Breast epithelium (tissue), 4 donors: ENCODE results near the gene CEP57L1. TPM values are rescaled to one million over a fixed set of nuclear protein-coding genes. Genes with fewer than 3 reads are reported as not detected.

Experiments
- DNase-seq, 2 donors: peaks; one replicate each; pipeline ENCODE4 v3.0.0-alpha.2; 2019; ENCODE audit warnings: low spot score in 2 of 2
- H3K27ac ChIP-seq, 2 donors: fragments of 200-600 bp; sonication (generic) in 1 of 2; one replicate each; pipeline ENCODE4 v1.5.1; 2016 to 2019; ENCODE audit warnings: mild to moderate bottlenecking in 1 of 2
- H3K27me3 ChIP-seq, 2 donors: fragments of 200-600 bp; sonication (generic) in 1 of 2; one replicate each; pipeline versions ENCODE4 v1.5.1 to v1.6.0; 2017 to 2019; ENCODE audit warnings: control low read depth in 1 of 2, mild to moderate bottlenecking in 1 of 2
- H3K36me3 ChIP-seq: fragments of 200-600 bp; one replicate; pipeline ENCODE4 v1.5.1; 2019
- H3K4me1 ChIP-seq, 2 donors: fragments of 200-600 bp; sonication (generic); one replicate each; pipeline ENCODE4 v1.5.1; 2016 to 2019; ENCODE audit warnings: control low read depth in 1 of 2
- H3K4me3 ChIP-seq, 3 donors: fragments of 200-600 bp; sonication (generic); 1 replicate in 2 of 3; 2 replicates in 1 of 3; pipeline ENCODE4 v1.5.1; 2016 to 2019; ENCODE audit warnings: mild to moderate bottlenecking in 3 of 3, moderate library complexity in 2 of 3
- H3K9me3 ChIP-seq, 2 donors: fragments of 200-600 bp; sonication (generic) in 1 of 2; one replicate each; pipeline ENCODE4 v1.5.1; 2016 to 2019; ENCODE audit warnings: control low read depth in 1 of 2
- POLR2A ChIP-seq: fragments of 450-650 bp; IDR thresholded peaks from one replicate; pipeline ENCODE4 v1.6.1; 2016; ENCODE audit warnings: antibody characterized with exemption, mild to moderate bottlenecking, moderate library complexity
- POLR2AphosphoS5 ChIP-seq, 3 donors: sonication (generic); formaldehyde crosslinking; IDR thresholded peaks; one replicate each; pipeline ENCODE4 v1.6.1; 2017; ENCODE audit warnings: antibody characterized with exemption in 3 of 3
- intact Hi-C: fragments of 100-400 bp; cut with DNase I; formaldehyde crosslinking; loops from one replicate; pipeline ENCODE4 v1.15.1; 2023; ENCODE audit warnings: low total_unique reads
- total RNA-seq, 3 donors: library from RNA; depleted of rRNA; stranded (reverse); fragments of >200 nt; gene quantifications; one replicate each; pipeline ENCODE4 v1.1.0, GENCODE V29; 2016
- TF ChIP-seq, protein P1 (sequence below), 3 donors: fragments of 450-650 bp; IDR thresholded peaks; one replicate each; pipeline ENCODE4 v1.5.1; 2016 to 2017; ENCODE audit warnings: antibody characterized with exemption in 3 of 3, mild to moderate bottlenecking in 3 of 3, moderate library complexity in 3 of 3

Gene CEP57L1
- total RNA-seq, 3 donors from 2014 or later: 14.1 to 23.7 (median 19.8) TPM

DNA sequence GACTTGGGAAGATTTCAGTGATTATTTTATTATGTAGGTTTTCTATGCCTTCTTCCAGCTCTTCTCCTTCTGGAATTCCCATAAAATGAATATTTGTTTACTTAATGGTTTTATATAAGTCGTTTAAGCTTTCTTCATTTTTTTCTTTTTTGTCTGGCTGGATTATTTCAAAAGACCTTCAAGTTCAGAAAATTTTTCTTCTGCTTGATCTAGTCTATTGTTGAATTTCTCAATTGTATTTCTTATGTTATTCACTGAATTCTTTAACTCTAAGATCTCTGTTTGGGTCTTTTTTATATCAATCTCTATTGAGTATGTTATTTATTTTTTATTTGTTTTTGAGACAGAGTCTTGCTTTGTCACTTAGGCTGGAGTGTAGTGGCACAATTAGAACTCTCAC is 117.4 kb downstream of the CEP57L1 start:
- Histone ChIP-seq H3K4me1 (no peaks in the 10 kb centered on the region), H3K27me3 (no peaks in the 10 kb centered on the region), H3K4me3 (no peak overlapping the region), H3K27ac (no peak overlapping the region), H3K36me3 (no peaks in the 10 kb centered on the region), H3K9me3 (no peaks in the 10 kb centered on the region)
- no peak for TF ChIP-seq POLR2A
- TF ChIP-seq, protein P1, sequence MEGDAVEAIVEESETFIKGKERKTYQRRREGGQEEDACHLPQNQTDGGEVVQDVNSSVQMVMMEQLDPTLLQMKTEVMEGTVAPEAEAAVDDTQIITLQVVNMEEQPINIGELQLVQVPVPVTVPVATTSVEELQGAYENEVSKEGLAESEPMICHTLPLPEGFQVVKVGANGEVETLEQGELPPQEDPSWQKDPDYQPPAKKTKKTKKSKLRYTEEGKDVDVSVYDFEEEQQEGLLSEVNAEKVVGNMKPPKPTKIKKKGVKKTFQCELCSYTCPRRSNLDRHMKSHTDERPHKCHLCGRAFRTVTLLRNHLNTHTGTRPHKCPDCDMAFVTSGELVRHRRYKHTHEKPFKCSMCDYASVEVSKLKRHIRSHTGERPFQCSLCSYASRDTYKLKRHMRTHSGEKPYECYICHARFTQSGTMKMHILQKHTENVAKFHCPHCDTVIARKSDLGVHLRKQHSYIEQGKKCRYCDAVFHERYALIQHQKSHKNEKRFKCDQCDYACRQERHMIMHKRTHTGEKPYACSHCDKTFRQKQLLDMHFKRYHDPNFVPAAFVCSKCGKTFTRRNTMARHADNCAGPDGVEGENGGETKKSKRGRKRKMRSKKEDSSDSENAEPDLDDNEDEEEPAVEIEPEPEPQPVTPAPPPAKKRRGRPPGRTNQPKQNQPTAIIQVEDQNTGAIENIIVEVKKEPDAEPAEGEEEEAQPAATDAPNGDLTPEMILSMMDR (IDR thresholded peaks at IDR 0.05): no peak
- no peak for TF ChIP-seq POLR2AphosphoS5 (IDR thresholded peaks at IDR 0.05)
- DNase-seq: no peak
- intact Hi-C loops: no loop called here

Other genes with a start within 250 kb of the CEP57L1 start
- gene ARMC2, start 247.1 kb upstream of the CEP57L1 start, total RNA-seq: 1 to 10 TPM; 4.3 to 7.9 (median 7.2) TPM
- 100 to 1,000 TPM in 2 of 3 donors, 10 to 100 TPM in 1; 70.8 to 141 (median 108) TPM for gene SESN1, start 661 bp upstream of the CEP57L1 start, total RNA-seq